LNCaP clone FGC (cell line): Measurements from ENCODE around the gene SNX4.
"Not testable (repeated sequence)": the region's sequence is repeated elsewhere in the genome, so short reads cannot be mapped to it uniquely, and the experiment has no call there.

ENCODE experiments used
- DNase-seq: peaks from one replicate; pipeline ENCODE4 v3.0.0-alpha.2; 2011; ENCODE audit warnings: low read depth
- H3K4me3 ChIP-seq: 2 replicates; pipeline ENCODE4 v1.5.1; 2011; ENCODE audit warnings: mild to moderate bottlenecking, low read depth, low read length, control low read depth
- TF ChIP-seq, protein P1 (sequence below): IDR thresholded peaks from 2 replicates; pipeline ENCODE4 v1.5.1; 2012; ENCODE audit warnings: mild to moderate bottlenecking; ENCODE audit not compliant: control insufficient read depth, insufficient read depth; ENCODE audit errors: extremely low read depth

The SNX4 gene

DNA sequence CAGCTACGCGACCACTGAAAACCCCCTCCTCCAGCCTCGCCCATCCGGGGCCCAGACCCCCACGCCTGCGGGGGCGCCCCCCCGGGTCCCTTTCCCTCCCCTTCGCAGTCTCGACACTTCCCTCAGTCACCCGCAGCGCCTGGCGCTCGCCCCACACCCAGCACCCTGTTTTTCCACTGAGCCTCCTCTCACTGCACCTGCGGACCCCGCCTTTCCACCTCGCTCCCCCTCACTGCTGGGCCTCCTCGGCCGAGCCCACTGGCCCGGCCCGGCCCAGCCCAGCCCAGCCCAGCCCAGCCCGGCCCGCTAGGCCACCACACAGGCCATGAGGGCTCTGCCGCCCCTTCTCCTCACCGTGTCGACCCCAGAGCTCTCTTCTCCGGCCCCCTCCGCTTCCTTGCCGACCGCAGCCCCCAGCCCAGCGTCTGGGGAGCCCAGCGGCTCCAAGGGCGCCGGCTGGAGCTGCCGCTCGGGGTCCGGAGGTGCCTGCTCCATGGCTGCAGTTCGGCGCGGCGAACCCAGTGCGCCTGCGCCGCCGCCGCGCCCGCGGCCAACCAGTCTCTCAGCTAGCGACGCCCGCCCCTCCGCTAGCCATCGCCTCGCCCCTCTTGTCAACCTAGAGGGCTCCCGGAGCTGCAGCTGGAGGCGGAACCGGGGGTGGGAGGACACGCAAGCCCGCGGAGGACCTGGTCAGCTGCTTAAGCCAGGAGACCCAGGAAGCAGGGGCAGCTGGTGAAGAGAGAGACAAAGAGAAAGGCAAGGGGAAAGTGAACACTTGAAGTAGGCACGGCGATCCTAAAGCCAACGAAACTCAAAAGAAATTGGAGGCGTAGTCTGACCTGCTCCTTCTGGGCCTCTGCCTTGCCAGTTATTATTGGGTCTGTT is at the start of gene SNX4:
TSS of gene SNX4 (minus strand) at position 525 of the 885 bp plus-strand sequence. CDS start at position 495, 30 bp downstream.
- DNase-seq, result peak; percentile 72
- TF ChIP-seq, protein P1, sequence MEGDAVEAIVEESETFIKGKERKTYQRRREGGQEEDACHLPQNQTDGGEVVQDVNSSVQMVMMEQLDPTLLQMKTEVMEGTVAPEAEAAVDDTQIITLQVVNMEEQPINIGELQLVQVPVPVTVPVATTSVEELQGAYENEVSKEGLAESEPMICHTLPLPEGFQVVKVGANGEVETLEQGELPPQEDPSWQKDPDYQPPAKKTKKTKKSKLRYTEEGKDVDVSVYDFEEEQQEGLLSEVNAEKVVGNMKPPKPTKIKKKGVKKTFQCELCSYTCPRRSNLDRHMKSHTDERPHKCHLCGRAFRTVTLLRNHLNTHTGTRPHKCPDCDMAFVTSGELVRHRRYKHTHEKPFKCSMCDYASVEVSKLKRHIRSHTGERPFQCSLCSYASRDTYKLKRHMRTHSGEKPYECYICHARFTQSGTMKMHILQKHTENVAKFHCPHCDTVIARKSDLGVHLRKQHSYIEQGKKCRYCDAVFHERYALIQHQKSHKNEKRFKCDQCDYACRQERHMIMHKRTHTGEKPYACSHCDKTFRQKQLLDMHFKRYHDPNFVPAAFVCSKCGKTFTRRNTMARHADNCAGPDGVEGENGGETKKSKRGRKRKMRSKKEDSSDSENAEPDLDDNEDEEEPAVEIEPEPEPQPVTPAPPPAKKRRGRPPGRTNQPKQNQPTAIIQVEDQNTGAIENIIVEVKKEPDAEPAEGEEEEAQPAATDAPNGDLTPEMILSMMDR, result no peak
- peak within 1 kb of the TSS; percentile 97 for H3K4me3 ChIP-seq

DNA sequence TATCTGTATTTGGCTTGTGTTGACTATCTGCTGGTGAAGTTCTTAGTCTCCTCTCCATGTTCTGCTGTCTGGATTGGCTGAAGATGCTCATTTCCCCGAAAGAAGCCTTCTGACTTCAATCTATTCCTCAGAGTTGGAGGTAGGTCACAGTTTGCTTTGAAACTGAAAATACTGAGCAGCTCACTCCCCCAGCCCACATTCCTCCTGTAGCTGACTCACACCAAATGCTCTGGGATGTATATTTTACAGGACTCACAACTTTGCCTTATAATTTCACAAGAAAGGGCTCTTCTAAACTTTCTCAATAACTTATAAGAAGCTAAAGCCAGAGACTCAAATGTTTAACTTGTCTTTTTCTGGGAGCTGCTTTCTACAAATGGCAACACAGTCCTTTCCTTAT is 36.3 kb upstream of the SNX4 start:
- TF ChIP-seq, protein P1, result no peak
- DNase-seq, result no peak
- no peak overlapping the region for H3K4me3 ChIP-seq

DNA sequence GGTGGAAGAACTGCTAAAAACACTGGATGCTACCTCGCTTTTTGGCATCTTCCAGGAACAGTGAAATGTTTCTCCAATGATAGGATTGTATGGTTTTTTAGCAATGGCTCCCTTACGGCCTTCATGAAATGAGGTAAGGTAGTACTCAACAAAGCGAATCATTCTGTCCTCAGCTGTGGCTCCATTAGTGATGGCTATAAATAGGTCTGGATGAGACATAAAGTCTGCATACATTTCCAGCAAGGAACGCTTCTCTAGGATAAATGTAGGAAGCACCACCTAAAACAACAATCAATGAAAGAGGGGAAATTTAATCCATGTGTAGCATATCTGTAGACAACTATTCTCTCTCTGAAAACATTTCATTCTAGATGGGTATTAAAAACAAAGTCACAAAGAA is 32.4 kb upstream of the SNX4 start:
- no peak for DNase-seq
- no peak overlapping the region for H3K4me3 ChIP-seq
- TF ChIP-seq, protein P1, result no peak

DNA sequence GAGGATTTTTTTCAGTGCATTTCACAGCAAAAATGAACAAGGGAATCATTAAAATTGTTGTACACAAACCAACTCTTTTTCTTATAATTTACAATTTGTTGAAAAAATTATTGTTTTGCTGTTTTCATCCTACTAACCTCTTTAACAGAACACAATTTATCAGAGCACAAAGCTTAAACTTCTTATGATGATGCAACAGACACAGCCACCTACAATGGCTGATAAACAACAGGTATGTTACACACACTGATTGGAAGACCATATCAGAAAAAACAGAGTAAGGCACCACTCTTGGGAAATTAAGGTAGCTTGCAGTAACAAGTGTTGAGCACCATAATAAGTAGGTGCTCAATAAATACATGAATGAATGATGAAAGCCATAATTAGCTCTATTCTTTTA is 8.9 kb upstream of the SNX4 start:
- TF ChIP-seq, protein P1, result no peak
- DNase-seq, result no peak

DNA sequence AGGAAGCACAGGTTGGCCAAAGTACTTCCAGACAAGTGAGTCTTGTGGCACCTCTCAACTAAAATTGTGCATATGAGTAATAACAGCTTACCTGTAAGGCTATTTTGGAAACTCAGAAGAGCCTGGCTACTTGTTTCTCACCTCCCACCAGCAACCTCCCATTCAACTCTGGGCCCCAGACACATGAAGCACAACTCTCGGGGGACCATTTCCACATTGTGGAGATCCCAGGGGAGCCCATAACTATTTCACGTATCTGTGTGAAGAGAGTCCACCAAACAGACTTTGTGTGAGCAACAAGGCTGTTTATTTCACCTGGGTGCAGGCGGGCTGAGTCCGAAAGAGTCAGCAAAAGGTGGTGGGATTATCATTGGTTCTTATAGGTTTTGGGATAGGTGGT is 5.2 kb upstream of the SNX4 start:
- DNase-seq, result no peak
- TF ChIP-seq, protein P1, result no peak
- H3K4me3 ChIP-seq, result no peak overlapping the region

More for the DNA sequence above, 8.9 kb upstream of the SNX4 start:
- H3K4me3 ChIP-seq, result no peak overlapping the region

DNA sequence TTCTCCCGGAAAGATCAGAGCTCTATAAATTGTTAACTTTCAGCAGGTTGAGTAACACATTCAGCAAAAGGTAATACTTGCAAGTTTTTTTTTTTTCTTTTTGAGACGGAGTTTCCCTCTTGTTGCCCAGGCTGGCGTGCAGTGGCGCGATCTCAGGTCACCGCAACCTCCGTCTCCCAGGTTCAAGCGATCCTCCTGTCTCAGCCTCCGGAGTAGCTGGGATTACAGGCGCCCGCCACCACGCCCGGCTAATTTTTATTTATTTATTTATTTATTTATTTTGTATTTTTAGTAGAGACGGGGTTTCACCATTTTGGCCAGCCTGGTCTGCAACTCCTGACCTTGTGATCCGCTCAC is 539 bp upstream of the SNX4 start:
- DNase-seq, result not testable (repeated sequence)

DNA sequence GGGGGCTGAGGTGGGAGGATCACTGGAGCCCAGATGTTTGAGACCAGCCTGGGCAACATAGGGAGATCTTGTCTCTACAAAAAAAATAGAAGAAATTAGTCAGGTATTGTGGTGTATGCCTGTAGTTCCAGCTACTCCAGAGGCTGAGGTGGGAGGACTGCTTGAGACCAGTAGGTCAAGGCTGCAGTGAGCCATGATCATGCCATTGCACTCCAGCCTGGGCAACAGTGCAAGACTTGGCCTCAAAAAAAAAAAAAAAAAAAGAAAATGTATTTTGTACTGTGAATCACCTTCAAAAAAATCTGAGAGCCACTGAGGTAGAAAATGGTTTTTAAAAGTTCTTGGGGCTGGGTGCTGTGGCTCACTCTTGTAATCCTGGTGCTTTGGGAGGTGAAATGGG is 4.6 kb downstream of the SNX4 start:
- no peak for DNase-seq
- TF ChIP-seq, protein P1, result no peak
- H3K4me3 ChIP-seq, result no peak overlapping the region

More for the DNA sequence above, 539 bp upstream of the SNX4 start:
- peak overlapping the region; percentile 97 for H3K4me3 ChIP-seq
